B cell (primary cell): Measurements from ENCODE around the gene ANKRD30A.

Experiments
- CTCF ChIP-seq: fragments of 200-600 bp; IDR thresholded peaks from one replicate; pipeline ENCODE4 v1.8.0; 2022; ENCODE audit warnings: antibody characterized with exemption, mild to moderate bottlenecking
- EZH2 ChIP-seq: IDR thresholded peaks from 2 replicates; pipeline ENCODE4 v1.6.1; 2012; ENCODE audit warnings: borderline replicate concordance, low read depth, mild to moderate bottlenecking, moderate library complexity, low read length; ENCODE audit not compliant: insufficient read depth, poor library complexity, severe bottlenecking

DNA sequence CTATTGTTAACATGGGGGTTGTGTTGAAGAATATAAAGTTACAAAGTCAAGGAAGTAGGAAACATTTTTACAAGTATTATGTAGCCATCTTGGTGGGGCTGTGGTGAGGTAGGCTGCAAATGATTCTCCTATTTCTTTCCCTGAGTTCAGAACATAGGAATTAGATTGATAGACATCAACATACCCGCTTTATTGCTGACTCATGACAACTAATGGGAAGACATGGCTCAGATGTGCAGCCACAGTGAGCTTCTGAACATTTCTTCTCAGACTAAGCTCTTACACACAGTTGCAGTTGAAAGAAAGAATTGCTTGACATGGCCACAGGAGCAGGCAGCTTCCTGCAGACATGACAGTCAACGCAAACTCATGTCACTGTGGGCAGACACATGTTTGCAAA is 110.7 kb downstream of the ANKRD30A start:
- TF ChIP-seq CTCF, result no peak
- no peak for TF ChIP-seq EZH2
